CD4-positive, alpha-beta T cell treated with Interleukin-2 at 100 ng/mL for 4 hours (primary cell): ENCODE results near the gene DBF4B.
A peak's percentile ranks its signal among the peaks of the same experiment; 100 is the strongest.

ENCODE experiments used
- DNase-seq: peaks from one replicate; pipeline ENCODE4 v3.0.0-alpha.2; 2020; ENCODE audit warnings: low spot score

Gene DBF4B

GRCh38 chr17:44777394-44778348, 69.2 kb downstream of the DBF4B start:
- no peak for DNase-seq

- DNase-seq = no peak
Measured at GRCh38 chr17:44778656-44779210, 70.3 kb downstream of the DBF4B start.

- peak; percentile 81 for DNase-seq
Measured at GRCh38 chr17:44779211-44780025, 71.0 kb downstream of the DBF4B start.

GRCh38 chr17:44780161-44780560, 71.7 kb downstream of the DBF4B start:
- DNase-seq = no peak

GRCh38 chr17:44780845-44781480, 72.5 kb downstream of the DBF4B start:
- no peak for DNase-seq

GRCh38 chr17:44781551-44782325, 73.3 kb downstream of the DBF4B start:
- DNase-seq = no peak

- no peak for DNase-seq
Measured at GRCh38 chr17:44782326-44782850, 73.9 kb downstream of the DBF4B start.

- DNase-seq = no peak
Measured at GRCh38 chr17:44785921-44786320, 77.5 kb downstream of the DBF4B start.

GRCh38 chr17:44786551-44787081, 78.2 kb downstream of the DBF4B start:
- no peak for DNase-seq

GRCh38 chr17:44787271-44787940, 78.9 kb downstream of the DBF4B start:
- DNase-seq = no peak

GRCh38 chr17:44788139-44788538, 79.7 kb downstream of the DBF4B start:
- DNase-seq = no peak

GRCh38 chr17:44792276-44792675, 83.8 kb downstream of the DBF4B start:
- no peak for DNase-seq

GRCh38 chr17:44793885-44794842, 85.7 kb downstream of the DBF4B start:
- no peak for DNase-seq

- no peak for DNase-seq
Measured at GRCh38 chr17:44794851-44795413, 86.5 kb downstream of the DBF4B start.

- DNase-seq = no peak
Measured at GRCh38 chr17:44795421-44795820, 87.0 kb downstream of the DBF4B start.

- no peak for DNase-seq
Measured at GRCh38 chr17:44795928-44796327, 87.5 kb downstream of the DBF4B start.

- no peak for DNase-seq
Measured at GRCh38 chr17:44796731-44797130, 88.3 kb downstream of the DBF4B start.

- DNase-seq = no peak
Measured at GRCh38 chr17:44797802-44798201, 89.3 kb downstream of the DBF4B start.

GRCh38 chr17:44798356-44798755, 89.9 kb downstream of the DBF4B start:
- no peak for DNase-seq
